Mucosa of descending colon (tissue), 3 donors: Measurements from ENCODE around the gene CASP14. TPM values are rescaled to one million over a fixed set of nuclear protein-coding genes. Genes with fewer than 3 reads are reported as not detected.

Experiments
- ATAC-seq: fragments of 200-7000 bp; cut with Tn5 transposase; one replicate; pipeline ENCODE4 v1.9.1; 2020; ENCODE audit warnings: mild to moderate bottlenecking, moderate library complexity
- DNase-seq, 3 donors: peaks; one replicate each; pipeline ENCODE4 v3.0.0-alpha.2; 2020
- H3K36me3 ChIP-seq: fragments of 200-600 bp; one replicate; pipeline ENCODE4 v1.8.0; 2021; ENCODE audit warnings: low read depth, mild to moderate bottlenecking
- H3K4me1 ChIP-seq: fragments of 200-600 bp; one replicate; pipeline ENCODE4 v1.8.0; 2021; ENCODE audit warnings: low read depth, mild to moderate bottlenecking
- H3K4me3 ChIP-seq: fragments of 200-600 bp; one replicate; pipeline ENCODE4 v1.8.0; 2021; ENCODE audit warnings: mild to moderate bottlenecking
- H3K9me3 ChIP-seq: fragments of 200-600 bp; one replicate; pipeline ENCODE4 v1.8.0; 2021; ENCODE audit warnings: mild to moderate bottlenecking
- intact Hi-C, 2 donors: fragments of 100-400 bp; cut with DNase I in 1 of 2; cut with micrococcal nuclease in 1 of 2; formaldehyde crosslinking; loops; one replicate each; pipeline versions ENCODE4 v1.11.0 to v1.11.1; 2022; cut with DNase I, micrococcal nuclease
- total RNA-seq, 3 donors: library from RNA; stranded (reverse); fragmentation: NEBNext Ultra II Directional in 2 of 3; extraction: Animal tissue kit (Norgen Biotek cat#: 25700) in 2 of 3; gene quantifications; one replicate each; pipeline versions ENCODE4 v1.2.1 to v1.2.4, GENCODE V29; 2021 to 2023
- TF ChIP-seq, protein P1 (sequence below): fragments of 200-600 bp; IDR thresholded peaks from one replicate; pipeline ENCODE4 v1.8.0; 2022; ENCODE audit warnings: antibody characterized with exemption, mild to moderate bottlenecking
- donor health status: DM: no; HTN: no; CAD: no; lungs with moderate emphysema.
- donor health status: DM: no; HTN: no; CAD: no.
- donor health status: DM: no; HTN: yes; CAD: no.

CASP14 gene
- total RNA-seq, 3 donors from 2014 or later, result not detected

DNA sequence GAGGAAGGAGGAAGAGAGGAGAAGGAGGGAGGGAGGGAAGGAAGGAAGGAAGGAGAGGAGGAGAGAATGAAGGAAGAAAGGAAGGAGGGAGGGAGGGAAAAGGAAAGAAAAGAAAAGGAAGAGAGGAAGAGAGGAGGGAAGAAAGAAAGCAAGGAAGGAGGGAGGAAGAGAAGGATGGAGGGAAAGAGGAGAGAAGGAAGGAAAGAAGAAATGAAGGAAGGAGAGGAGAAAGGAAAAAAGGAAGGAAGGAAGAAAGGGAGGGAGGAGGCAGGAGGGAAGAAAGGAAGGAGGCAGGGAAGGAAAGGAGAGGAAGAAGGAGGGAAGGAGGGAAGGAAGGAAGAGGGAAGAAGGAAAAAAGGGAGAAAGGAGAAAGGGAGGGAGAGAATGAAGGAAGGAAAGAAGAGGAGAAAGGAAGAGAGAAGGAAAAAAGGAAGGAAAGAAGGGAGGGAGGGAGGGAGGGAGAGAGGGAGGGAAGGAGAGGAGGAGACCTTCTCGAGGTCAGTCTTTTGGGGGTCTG lies 13.4 kb upstream of the CASP14 start:
- Histone ChIP-seq H3K36me3 (no peaks in the 10 kb centered on the region), H3K9me3 (no peaks in the 10 kb centered on the region), H3K4me3 (no peak overlapping the region), H3K4me1 (no peaks in the 10 kb centered on the region)
- intact Hi-C loops, result no loop called here
- ATAC-seq (no peak), DNase-seq (no peak)
- TF ChIP-seq, protein P1, sequence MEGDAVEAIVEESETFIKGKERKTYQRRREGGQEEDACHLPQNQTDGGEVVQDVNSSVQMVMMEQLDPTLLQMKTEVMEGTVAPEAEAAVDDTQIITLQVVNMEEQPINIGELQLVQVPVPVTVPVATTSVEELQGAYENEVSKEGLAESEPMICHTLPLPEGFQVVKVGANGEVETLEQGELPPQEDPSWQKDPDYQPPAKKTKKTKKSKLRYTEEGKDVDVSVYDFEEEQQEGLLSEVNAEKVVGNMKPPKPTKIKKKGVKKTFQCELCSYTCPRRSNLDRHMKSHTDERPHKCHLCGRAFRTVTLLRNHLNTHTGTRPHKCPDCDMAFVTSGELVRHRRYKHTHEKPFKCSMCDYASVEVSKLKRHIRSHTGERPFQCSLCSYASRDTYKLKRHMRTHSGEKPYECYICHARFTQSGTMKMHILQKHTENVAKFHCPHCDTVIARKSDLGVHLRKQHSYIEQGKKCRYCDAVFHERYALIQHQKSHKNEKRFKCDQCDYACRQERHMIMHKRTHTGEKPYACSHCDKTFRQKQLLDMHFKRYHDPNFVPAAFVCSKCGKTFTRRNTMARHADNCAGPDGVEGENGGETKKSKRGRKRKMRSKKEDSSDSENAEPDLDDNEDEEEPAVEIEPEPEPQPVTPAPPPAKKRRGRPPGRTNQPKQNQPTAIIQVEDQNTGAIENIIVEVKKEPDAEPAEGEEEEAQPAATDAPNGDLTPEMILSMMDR, result no peak

DNA sequence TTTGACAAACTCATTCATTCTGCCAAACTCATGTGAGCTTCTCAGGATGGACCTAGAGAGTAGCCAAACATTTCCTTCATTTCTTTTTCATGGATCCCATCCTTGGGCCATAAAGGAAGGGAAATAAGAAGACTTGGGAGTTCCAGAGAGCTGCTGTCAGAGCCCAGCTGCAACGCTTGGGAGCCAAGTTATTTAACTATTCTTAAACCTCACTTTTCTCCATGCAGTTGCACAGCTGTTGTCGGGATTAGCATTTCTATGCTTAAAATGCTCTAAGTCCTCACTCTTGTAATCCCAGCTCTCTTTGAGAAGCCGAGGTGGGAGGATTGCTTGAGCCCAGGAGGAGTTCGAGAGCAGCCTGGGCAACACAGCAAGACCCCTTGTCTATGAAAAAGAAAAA lies 11.7 kb upstream of the CASP14 start:
- no peak for DNase-seq
- Histone ChIP-seq H3K36me3 (no peaks in the 10 kb centered on the region), H3K4me1 (no peaks in the 10 kb centered on the region), H3K9me3 (no peaks in the 10 kb centered on the region), H3K4me3 (no peak overlapping the region)
- no peak for ATAC-seq
- intact Hi-C loops, result no loop called here
- TF ChIP-seq, protein P1, result no peak

- intact Hi-C loops, result no loop called here
- TF ChIP-seq, protein P1, result no peak
- Histone ChIP-seq H3K4me3 (no peak overlapping the region), H3K36me3 (no peaks in the 10 kb centered on the region), H3K4me1 (no peaks in the 10 kb centered on the region), H3K9me3 (no peaks in the 10 kb centered on the region)
- no peak for DNase-seq
- no peak for ATAC-seq
These were observed 11.0 kb upstream of the CASP14 start for GRCh38 chr19:15038294-15038693.

- TF ChIP-seq, protein P1, result no peak
- ATAC-seq, result no peak
- no peak overlapping the region for H3K4me3 ChIP-seq
- H3K9me3 ChIP-seq, result no peaks in the 10 kb centered on the region
- no peak for DNase-seq
- intact Hi-C loops, result no loop called here
- H3K36me3 ChIP-seq, result no peaks in the 10 kb centered on the region
- no peaks in the 10 kb centered on the region for H3K4me1 ChIP-seq
These were observed 7.3 kb upstream of the CASP14 start for GRCh38 chr19:15042003-15042402.

- TF ChIP-seq, protein P1, result no peak
- Histone ChIP-seq H3K36me3 (no peaks in the 10 kb centered on the region), H3K4me1 (no peaks in the 10 kb centered on the region), H3K9me3 (no peaks in the 10 kb centered on the region), H3K4me3 (no peak overlapping the region)
- ATAC-seq (no peak), DNase-seq (no peak)
- intact Hi-C loops, result no loop called here
These were observed 6.5 kb upstream of the CASP14 start for GRCh38 chr19:15042826-15043225.

- ATAC-seq (no peak), DNase-seq (no peak)
- H3K4me3 ChIP-seq, result no peak overlapping the region
- TF ChIP-seq, protein P1, result no peak
- H3K4me1 ChIP-seq, result no peaks in the 10 kb centered on the region
- intact Hi-C loops, result no loop called here
- H3K9me3 ChIP-seq, result no peaks in the 10 kb centered on the region
- H3K36me3 ChIP-seq, result no peaks in the 10 kb centered on the region
These were observed 3.8 kb upstream of the CASP14 start for GRCh38 chr19:15045506-15045905.
